Neuronal stem cell (in vitro differentiated cells): ENCODE measurements around the gene IGFBP2.

Source experiments
- DNase-seq: peaks from one replicate; pipeline ENCODE4 v3.0.0-alpha.2; 2013; ENCODE audit warnings: low spot score
- H2AFZ ChIP-seq: one replicate; pipeline ENCODE4 v1.6.1; 2013; ENCODE audit warnings: mild to moderate bottlenecking, low read length, inconsistent platforms
- H2AK5ac ChIP-seq: 2 replicates; pipeline ENCODE4 v1.6.1; 2013; ENCODE audit warnings: low read depth, mild to moderate bottlenecking, inconsistent platforms, low read length, moderate library complexity, mixed read lengths
- H2BK120ac ChIP-seq: 2 replicates; pipeline ENCODE4 v1.6.1; 2013; ENCODE audit warnings: low read depth, mild to moderate bottlenecking, inconsistent platforms, low read length, moderate library complexity, mixed read lengths
- H2BK12ac ChIP-seq: one replicate; pipeline ENCODE4 v1.6.1; 2013; ENCODE audit warnings: low read length, inconsistent platforms
- H2BK15ac ChIP-seq: 2 replicates; pipeline ENCODE4 v1.6.1; 2013; ENCODE audit warnings: mild to moderate bottlenecking, low read length, inconsistent platforms, mixed read lengths
- H2BK5ac ChIP-seq: one replicate; pipeline ENCODE4 v1.6.1; 2013; ENCODE audit warnings: inconsistent platforms, mild to moderate bottlenecking, low read length, moderate library complexity
- H3K14ac ChIP-seq: one replicate; pipeline ENCODE4 v1.6.1; 2013; ENCODE audit warnings: low read length, inconsistent platforms
- H3K18ac ChIP-seq: 2 replicates; pipeline ENCODE4 v1.6.1; 2013; ENCODE audit warnings: low read length, inconsistent platforms
- H3K23ac ChIP-seq: 2 replicates; pipeline ENCODE4 v1.6.1; 2013; ENCODE audit warnings: low read depth, mild to moderate bottlenecking, mixed read lengths, low read length, inconsistent platforms; ENCODE audit not compliant: poor library complexity
- H3K27ac ChIP-seq: replicated peaks from 3 replicates; pipeline ENCODE4 v1.5.1; 2013; ENCODE audit warnings: low read length, inconsistent platforms
- H3K27me3 ChIP-seq, 3 experiments: 2 replicates each; pipeline ENCODE4 v1.6.1; 2013; ENCODE audit warnings: low read length in 3 of 3, mild to moderate bottlenecking in 2 of 3, inconsistent platforms in 1 of 3, low read depth in 1 of 3, mixed read lengths in 1 of 3, moderate library complexity in 1 of 3; ENCODE audit not compliant: control insufficient read depth in 3 of 3, insufficient read depth in 3 of 3
- H3K36me3 ChIP-seq, 2 donors: replicated peaks in 1 of 2; 2 replicates each; pipeline ENCODE4 v1.6.1; 2013; ENCODE audit warnings: low read length in 2 of 2; ENCODE audit not compliant: control insufficient read depth in 2 of 2, insufficient read depth in 2 of 2
- H3K4ac ChIP-seq: 2 replicates; pipeline ENCODE4 v1.6.1; 2013; ENCODE audit warnings: inconsistent platforms, mild to moderate bottlenecking, low read length, moderate library complexity
- H3K4me1 ChIP-seq, 2 donors: 1 replicate in 1 of 2; 2 replicates in 1 of 2; pipeline ENCODE4 v1.6.1; 2013; ENCODE audit warnings: low read length in 2 of 2, low read depth in 1 of 2; ENCODE audit not compliant: control insufficient read depth in 2 of 2, insufficient read depth in 1 of 2
- H3K4me2 ChIP-seq: one replicate; pipeline ENCODE4 v1.6.1; 2013; ENCODE audit warnings: mild to moderate bottlenecking, low read length, inconsistent platforms; ENCODE audit not compliant: insufficient read depth, poor library complexity, severe bottlenecking
- H3K4me3 ChIP-seq, 2 donors: 2 replicates each; pipeline ENCODE4 v1.5.1; 2013; ENCODE audit warnings: low read length in 2 of 2, mild to moderate bottlenecking in 2 of 2, inconsistent platforms in 1 of 2, moderate library complexity in 1 of 2
- H3K79me1 ChIP-seq: one replicate; pipeline ENCODE4 v1.6.1; 2013; ENCODE audit warnings: low read depth, mild to moderate bottlenecking, inconsistent platforms, low read length, moderate library complexity
- H3K9ac ChIP-seq: one replicate; pipeline ENCODE4 v1.6.1; 2013; ENCODE audit warnings: mild to moderate bottlenecking, low read depth, low read length, inconsistent platforms; ENCODE audit not compliant: poor library complexity
- H3K9me3 ChIP-seq, 2 donors: replicated peaks in 1 of 2; 2 replicates each; pipeline versions ENCODE3 to v1.6.1; 2013; ENCODE audit warnings: low read length in 2 of 2, mild to moderate bottlenecking in 2 of 2, inconsistent platforms in 1 of 2, low read depth in 1 of 2, mixed read lengths in 1 of 2, moderate library complexity in 1 of 2; ENCODE audit not compliant: control insufficient read depth in 2 of 2, insufficient read depth in 1 of 2
- H4K8ac ChIP-seq: one replicate; pipeline ENCODE4 v1.6.1; 2013; ENCODE audit warnings: low read depth, mild to moderate bottlenecking, inconsistent platforms, low read length, moderate library complexity
- H4K91ac ChIP-seq: one replicate; pipeline ENCODE4 v1.6.1; 2013; ENCODE audit warnings: low read length, low read depth, mild to moderate bottlenecking, inconsistent platforms; ENCODE audit not compliant: poor library complexity
- WGBS, 2 donors: extraction: QIAGEN DNeasy Blood & Tissue Kit; methylation state at CpG; one replicate each; pipeline ENCODE4 v1.1.7; 2013; ENCODE audit warnings: missing lambda C conversion rate in 2 of 2, mixed read lengths in 1 of 2; ENCODE audit not compliant: insufficient read length in 2 of 2, insufficient replicate concordance in 1 of 2; ENCODE audit errors: extremely low coverage in 2 of 2; 5-methylcytosine and 5-hydroxymethylcytosine counted together

Gene IGFBP2

GRCh38 chr2:216633616-216634369, 573 bp downstream of the IGFBP2 start:
- Histone ChIP-seq H2BK5ac (peak overlapping the region; percentile 90), H3K4me2 (peak overlapping the region; percentile 90), H2AK5ac (peak overlapping the region; percentile 85), H3K79me1 (peaks cover 8% of the 10 kb centered on the region), H4K91ac (peak overlapping the region; percentile 31), H3K9ac (peak overlapping the region; percentile 97), H3K9me3 (peaks cover 0 to under 1% of the 10 kb centered on the region in 2 donors), H2BK120ac (no peak overlapping the region), H4K8ac (no peak overlapping the region), H2AFZ (no peak overlapping the region), H2BK12ac (peak overlapping the region; percentile 80), H2BK15ac (peak overlapping the region; percentile 55), H3K23ac (no peak overlapping the region), H3K4ac (no peak overlapping the region), H3K14ac (peak overlapping the region; percentile 42), H3K18ac (peak overlapping the region; percentile 96), H3K4me3 (peak overlapping the region; percentile 82 to 92), H3K27ac (peak overlapping the region; percentile 93), H3K36me3 (peaks cover 2 to 15% of the 10 kb centered on the region in 2 donors), H3K4me1 (peaks cover 15 to 16% of the 10 kb centered on the region in 2 donors), H3K27me3 (no peaks in the 10 kb centered on the region)
- no peak for DNase-seq
- no CpG with 5 or more reads among the region's 71 CpGs for WGBS, 2 donors

GRCh38 chr2:216634370-216635148, 1.3 kb downstream of the IGFBP2 start:
- Histone ChIP-seq H3K36me3 (peaks cover 4 to 23% of the 10 kb centered on the region in 2 donors), H3K9ac (peak overlapping the region; percentile 97), H3K4me2 (peak overlapping the region; percentile 90), H3K23ac (no peak overlapping the region), H3K4me3 (peak overlapping the region; percentile 82 to 92), H3K27me3 (no peaks in the 10 kb centered on the region), H3K4ac (no peak overlapping the region), H2BK12ac (no peak overlapping the region), H4K8ac (no peak overlapping the region), H3K18ac (peak overlapping the region; percentile 96), H2AFZ (no peak overlapping the region), H3K14ac (no peak overlapping the region), H3K27ac (peak overlapping the region; percentile 93), H4K91ac (no peak overlapping the region), H2BK15ac (peak overlapping the region; percentile 55), H2BK120ac (no peak overlapping the region), H3K4me1 (peaks cover 15 to 16% of the 10 kb centered on the region in 2 donors), H2AK5ac (peak overlapping the region; percentile 85), H3K9me3 (no peaks in the 10 kb centered on the region), H3K79me1 (peaks cover 8% of the 10 kb centered on the region), H2BK5ac (peak overlapping the region; percentile 90)
- no CpG with 5 or more reads among the region's 23 CpGs for WGBS, 2 donors
- DNase-seq = no peak

- Histone ChIP-seq H3K23ac (no peak overlapping the region), H2AK5ac (no peak overlapping the region), H3K4ac (no peak overlapping the region), H3K79me1 (peaks cover 12% of the 10 kb centered on the region), H2BK15ac (no peak overlapping the region), H3K14ac (no peak overlapping the region), H3K27me3 (no peaks in the 10 kb centered on the region), H3K18ac (peak overlapping the region; percentile 81), H2BK12ac (no peak overlapping the region), H3K36me3 (peaks cover 4 to 29% of the 10 kb centered on the region in 2 donors), H3K27ac (peak overlapping the region; percentile 93), H3K4me2 (peak overlapping the region; percentile 90), H2BK5ac (peak overlapping the region; percentile 40), H4K91ac (no peak overlapping the region), H4K8ac (no peak overlapping the region), H3K9ac (no peak overlapping the region), H3K9me3 (no peaks in the 10 kb centered on the region), H2BK120ac (no peak overlapping the region), H2AFZ (no peak overlapping the region), H3K4me1 (peaks cover 15 to 18% of the 10 kb centered on the region in 2 donors), H3K4me3 (peak overlapping the region; percentile 75 to 82)
- peak; percentile 47 for DNase-seq
- WGBS, 2 donors = no CpG with 5 or more reads among the region's 7 CpGs
Measured at GRCh38 chr2:216635171-216635570, 2.0 kb downstream of the IGFBP2 start.
